DND-41 (cell line): ENCODE measurements around the gene CKAP2L.

ENCODE experiments used
- ATAC-seq: fragments of 200-7000 bp; cut with Tn5 transposase; 3 replicates; pipeline ENCODE4 v1.9.1; 2021; ENCODE audit warnings: low read depth; ENCODE audit not compliant: insufficient read depth
- DNase-seq: peaks from one replicate; pipeline ENCODE4 v3.0.0-alpha.2; 2020
- H2AFZ ChIP-seq: 2 replicates; pipeline ENCODE4 v1.6.0; 2012; ENCODE audit warnings: low read depth, low read length
- H3K27ac ChIP-seq: 2 replicates; pipeline ENCODE4 v1.5.1; 2012; ENCODE audit warnings: low read length, inconsistent platforms
- H3K27me3 ChIP-seq: fragments of 200-600 bp; sonication (generic); 2 replicates; pipeline ENCODE4 v1.6.0; 2012; ENCODE audit warnings: low read length, mild to moderate bottlenecking, inconsistent platforms; ENCODE audit not compliant: insufficient read depth, poor library complexity
- H3K36me3 ChIP-seq: 2 replicates; pipeline ENCODE4 v1.5.1; 2012; ENCODE audit warnings: low read length, inconsistent platforms; ENCODE audit not compliant: insufficient read depth
- H3K4me1 ChIP-seq: 2 replicates; pipeline ENCODE4 v1.5.1; 2012; ENCODE audit warnings: mild to moderate bottlenecking, low read length; ENCODE audit not compliant: insufficient read depth
- H3K4me2 ChIP-seq: 2 replicates; pipeline ENCODE4 v1.6.0; 2012; ENCODE audit warnings: mild to moderate bottlenecking, moderate library complexity, low read length, inconsistent platforms; ENCODE audit not compliant: insufficient read depth
- H3K4me3 ChIP-seq, 2 experiments: fragments of 200-600 bp in 1 of 2; shearing (Covaris generic) in 1 of 2; 2 replicates each; pipeline ENCODE4 v1.5.1; 2012 to 2016; ENCODE audit warnings: inconsistent platforms in 2 of 2, low read length in 2 of 2, mild to moderate bottlenecking in 2 of 2, low read depth in 1 of 2, moderate library complexity in 1 of 2
- H3K79me2 ChIP-seq: 2 replicates; pipeline ENCODE4 v1.6.0; 2012; ENCODE audit warnings: low read length, inconsistent platforms; ENCODE audit not compliant: insufficient read depth
- H3K9ac ChIP-seq: 2 replicates; pipeline ENCODE4 v1.6.0; 2012; ENCODE audit warnings: low read depth, mild to moderate bottlenecking, inconsistent platforms, low read length, moderate library complexity
- H3K9me3 ChIP-seq: 2 replicates; pipeline ENCODE4 v1.5.1; 2012; ENCODE audit warnings: low read length, moderate library complexity, mild to moderate bottlenecking, inconsistent platforms; ENCODE audit not compliant: insufficient read depth, severe bottlenecking
- H4K20me1 ChIP-seq: 2 replicates; pipeline ENCODE4 v1.6.0; 2012; ENCODE audit warnings: low read length; ENCODE audit not compliant: insufficient read depth
- EZH2 ChIP-seq: IDR thresholded peaks from 3 replicates; pipeline ENCODE4 v1.6.1; 2012; ENCODE audit warnings: borderline replicate concordance, low read depth, mild to moderate bottlenecking, moderate library complexity, low read length, inconsistent platforms; ENCODE audit not compliant: severe bottlenecking
- TF ChIP-seq, protein P1 (sequence below): IDR thresholded peaks from 2 replicates; pipeline ENCODE4 v1.5.1; 2012; ENCODE audit warnings: borderline replicate concordance, low read length, moderate library complexity, mild to moderate bottlenecking; ENCODE audit not compliant: poor library complexity, severe bottlenecking; ENCODE audit errors: extremely low read depth

Gene CKAP2L

DNA sequence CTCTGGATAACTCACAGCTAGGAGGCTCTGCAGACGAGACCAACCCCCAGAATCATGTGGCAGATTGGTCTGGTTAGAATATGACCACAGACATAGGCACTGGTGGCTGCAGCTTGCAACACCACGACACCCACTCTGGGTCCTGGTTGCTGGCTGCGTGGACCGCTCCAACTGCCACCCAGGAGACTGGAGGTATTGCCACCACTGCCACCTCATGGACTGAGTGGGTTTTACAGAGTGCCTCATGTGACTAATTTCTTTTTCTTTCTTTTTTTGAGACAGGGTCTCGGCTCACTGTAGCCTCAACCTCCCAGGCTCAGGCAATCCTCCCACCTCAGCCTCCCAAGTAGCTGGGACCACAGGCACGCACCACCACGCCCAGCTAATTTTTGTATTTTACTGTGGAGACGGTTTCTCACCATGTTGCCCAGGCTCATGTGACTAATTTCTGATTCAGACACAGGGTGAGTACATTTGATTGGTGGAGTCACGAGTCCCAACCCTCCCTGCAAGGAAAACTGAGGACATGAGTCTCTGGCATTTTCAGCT, 73.5 kb downstream of the CKAP2L start:
- H3K79me2 ChIP-seq = no peaks in the 10 kb centered on the region
- H3K27ac ChIP-seq = peak overlapping the region; percentile 94
- H3K36me3 ChIP-seq = no peaks in the 10 kb centered on the region
- peaks cover 43% of the 10 kb centered on the region for H3K4me1 ChIP-seq
- H3K9ac ChIP-seq = no peak overlapping the region
- no peaks in the 10 kb centered on the region for H3K27me3 ChIP-seq
- H3K4me2 ChIP-seq = no peak overlapping the region
- H3K4me3 ChIP-seq = no peak overlapping the region
- no peaks in the 10 kb centered on the region for H3K9me3 ChIP-seq
- peak overlapping the region; percentile 6; the same call in 1 of the 2 replicates for H2AFZ ChIP-seq
- DNase-seq (peak; percentile 70), ATAC-seq (peak; percentile 68)
- no peaks in the 10 kb centered on the region for H4K20me1 ChIP-seq
- TF ChIP-seq, protein P1, sequence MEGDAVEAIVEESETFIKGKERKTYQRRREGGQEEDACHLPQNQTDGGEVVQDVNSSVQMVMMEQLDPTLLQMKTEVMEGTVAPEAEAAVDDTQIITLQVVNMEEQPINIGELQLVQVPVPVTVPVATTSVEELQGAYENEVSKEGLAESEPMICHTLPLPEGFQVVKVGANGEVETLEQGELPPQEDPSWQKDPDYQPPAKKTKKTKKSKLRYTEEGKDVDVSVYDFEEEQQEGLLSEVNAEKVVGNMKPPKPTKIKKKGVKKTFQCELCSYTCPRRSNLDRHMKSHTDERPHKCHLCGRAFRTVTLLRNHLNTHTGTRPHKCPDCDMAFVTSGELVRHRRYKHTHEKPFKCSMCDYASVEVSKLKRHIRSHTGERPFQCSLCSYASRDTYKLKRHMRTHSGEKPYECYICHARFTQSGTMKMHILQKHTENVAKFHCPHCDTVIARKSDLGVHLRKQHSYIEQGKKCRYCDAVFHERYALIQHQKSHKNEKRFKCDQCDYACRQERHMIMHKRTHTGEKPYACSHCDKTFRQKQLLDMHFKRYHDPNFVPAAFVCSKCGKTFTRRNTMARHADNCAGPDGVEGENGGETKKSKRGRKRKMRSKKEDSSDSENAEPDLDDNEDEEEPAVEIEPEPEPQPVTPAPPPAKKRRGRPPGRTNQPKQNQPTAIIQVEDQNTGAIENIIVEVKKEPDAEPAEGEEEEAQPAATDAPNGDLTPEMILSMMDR = peak; percentile 76
- no peak for TF ChIP-seq EZH2

GRCh38 chr2:112688086-112688880, 76.1 kb downstream of the CKAP2L start:
- no peak overlapping the region for H3K4me2 ChIP-seq
- H3K4me1 ChIP-seq = peaks cover 45% of the 10 kb centered on the region
- no peak overlapping the region for H3K9ac ChIP-seq
- H4K20me1 ChIP-seq = no peaks in the 10 kb centered on the region
- no peaks in the 10 kb centered on the region for H3K27me3 ChIP-seq
- no peak for ATAC-seq
- no peak overlapping the region for H3K4me3 ChIP-seq
- no peak for DNase-seq
- no peaks in the 10 kb centered on the region for H3K79me2 ChIP-seq
- H3K27ac ChIP-seq = no peak overlapping the region
- H3K36me3 ChIP-seq = no peaks in the 10 kb centered on the region
- no peak overlapping the region for H2AFZ ChIP-seq
- no peaks in the 10 kb centered on the region for H3K9me3 ChIP-seq
- no peak for TF ChIP-seq EZH2
- TF ChIP-seq, protein P1 = no peak

DNA sequence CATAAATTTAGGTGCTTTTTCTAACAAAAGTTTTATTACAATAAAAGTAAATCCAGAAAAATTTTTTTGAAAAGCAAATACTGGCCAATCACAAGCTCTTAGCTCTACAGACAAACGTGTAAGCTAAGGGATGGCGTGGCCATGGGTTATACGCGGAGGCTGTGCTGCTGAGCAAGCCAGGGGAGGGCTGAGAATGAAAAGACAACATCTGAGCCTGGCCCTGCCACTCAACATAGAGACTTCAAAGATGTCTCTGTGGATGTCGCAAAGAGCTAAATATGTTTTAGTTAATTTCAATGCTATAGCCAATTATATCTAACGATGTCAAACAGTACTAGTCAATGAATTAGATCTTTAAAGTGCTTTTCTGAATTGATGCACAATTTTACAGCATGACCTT, 76.9 kb downstream of the CKAP2L start:
- Histone ChIP-seq H3K27ac (no peak overlapping the region), H3K9ac (no peak overlapping the region; the same call in 1 of the 2 replicates), H3K36me3 (no peaks in the 10 kb centered on the region), H4K20me1 (no peaks in the 10 kb centered on the region), H3K4me3 (no peak overlapping the region), H3K9me3 (no peaks in the 10 kb centered on the region), H3K4me1 (peaks cover 38% of the 10 kb centered on the region), H2AFZ (no peak overlapping the region), H3K4me2 (no peak overlapping the region), H3K27me3 (no peaks in the 10 kb centered on the region), H3K79me2 (no peaks in the 10 kb centered on the region)
- DNase-seq = no peak
- ATAC-seq = no peak
- TF ChIP-seq, protein P1 = no peak
- no peak for TF ChIP-seq EZH2
